ENCODE measurements around the gene CCDC167.

Gene CCDC167

DNA sequence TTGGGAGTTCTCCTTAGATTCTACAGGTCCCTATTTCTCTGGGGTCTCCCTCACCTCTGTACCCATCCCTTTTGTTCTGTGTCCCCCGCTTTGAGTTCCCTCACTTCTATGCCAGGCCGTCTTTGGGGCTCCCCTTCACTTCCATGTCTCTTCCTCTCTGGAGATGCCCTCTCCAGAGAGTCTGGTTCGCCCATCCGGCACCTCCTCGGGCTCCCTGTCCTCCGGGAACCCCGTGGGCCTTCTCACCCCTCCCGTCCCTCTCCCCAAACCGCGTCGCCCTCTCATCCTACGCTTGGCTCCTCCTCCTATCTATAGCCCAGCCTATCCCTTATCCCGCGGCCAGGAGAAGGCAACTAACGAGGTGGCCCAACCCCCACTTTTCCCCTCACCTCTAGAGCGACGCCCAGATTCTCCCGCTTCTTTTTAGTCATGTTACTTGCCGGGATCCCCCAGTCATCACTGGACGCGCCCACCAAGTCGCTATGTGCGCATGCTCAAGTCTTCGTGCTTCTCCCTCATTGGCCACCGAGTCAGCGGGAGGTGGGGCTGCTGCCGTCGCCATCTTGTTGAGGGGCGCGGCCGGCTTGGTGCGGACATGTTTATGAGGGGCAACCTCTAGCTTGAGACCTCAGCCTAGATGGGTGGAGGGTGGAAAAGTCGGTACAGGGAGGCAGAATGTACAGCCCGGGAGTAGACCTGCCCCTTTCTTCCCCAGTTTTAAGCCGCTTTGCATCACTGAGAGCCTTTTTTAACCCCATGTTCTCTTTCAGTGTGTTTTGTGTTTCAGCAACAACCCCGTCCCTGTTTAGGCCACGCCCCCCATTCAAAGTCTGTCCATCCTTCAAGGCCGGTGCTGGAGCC, at the start of gene CCDC167:
TSS of gene CCDC167 (minus strand) at position 461 of the 861 bp plus-strand sequence. CDS start at position 431, 30 bp downstream.
- peak within 1 kb of the TSS; percentile 72 to 77 for H3K4me3 ChIP-seq (replicated peaks in 1 of 2; ENCODE audit: low read depth in 2 of 2, low read length in 2 of 2)
- peak; percentile 97 to 98 for DNase-seq (ENCODE audit: low read depth in 2 of 2)
- TF ChIP-seq, protein P1, sequence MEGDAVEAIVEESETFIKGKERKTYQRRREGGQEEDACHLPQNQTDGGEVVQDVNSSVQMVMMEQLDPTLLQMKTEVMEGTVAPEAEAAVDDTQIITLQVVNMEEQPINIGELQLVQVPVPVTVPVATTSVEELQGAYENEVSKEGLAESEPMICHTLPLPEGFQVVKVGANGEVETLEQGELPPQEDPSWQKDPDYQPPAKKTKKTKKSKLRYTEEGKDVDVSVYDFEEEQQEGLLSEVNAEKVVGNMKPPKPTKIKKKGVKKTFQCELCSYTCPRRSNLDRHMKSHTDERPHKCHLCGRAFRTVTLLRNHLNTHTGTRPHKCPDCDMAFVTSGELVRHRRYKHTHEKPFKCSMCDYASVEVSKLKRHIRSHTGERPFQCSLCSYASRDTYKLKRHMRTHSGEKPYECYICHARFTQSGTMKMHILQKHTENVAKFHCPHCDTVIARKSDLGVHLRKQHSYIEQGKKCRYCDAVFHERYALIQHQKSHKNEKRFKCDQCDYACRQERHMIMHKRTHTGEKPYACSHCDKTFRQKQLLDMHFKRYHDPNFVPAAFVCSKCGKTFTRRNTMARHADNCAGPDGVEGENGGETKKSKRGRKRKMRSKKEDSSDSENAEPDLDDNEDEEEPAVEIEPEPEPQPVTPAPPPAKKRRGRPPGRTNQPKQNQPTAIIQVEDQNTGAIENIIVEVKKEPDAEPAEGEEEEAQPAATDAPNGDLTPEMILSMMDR (IDR thresholded peaks at IDR 0.05; ENCODE audit: low read depth, low read length): no peak

DNA sequence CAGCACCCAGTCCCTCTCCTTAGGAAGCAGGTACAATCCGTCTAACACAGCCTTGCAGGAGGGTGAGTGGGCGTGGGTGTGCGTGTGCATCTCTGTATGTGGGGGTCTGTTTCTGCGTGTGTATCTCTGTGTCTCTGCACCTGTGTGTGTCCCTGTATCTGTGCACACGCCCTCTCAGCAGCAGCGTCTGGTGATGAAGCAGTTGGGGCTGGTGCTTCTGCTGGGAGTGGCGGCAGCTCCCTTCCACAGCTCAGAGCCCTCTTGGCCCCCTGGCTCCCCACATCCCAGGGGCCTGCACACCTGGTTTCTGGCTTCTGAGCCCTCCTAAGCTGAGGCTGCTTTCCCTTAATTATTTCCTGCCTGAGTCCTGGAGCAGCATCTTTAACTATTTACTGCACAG, 49.5 kb upstream of the CCDC167 start:
- TF ChIP-seq, protein P1 (IDR thresholded peaks at IDR 0.05; ENCODE audit: low read depth, low read length): no peak
- no peak overlapping the region for H3K4me3 ChIP-seq (replicated peaks in 1 of 2; ENCODE audit: low read depth in 2 of 2, low read length in 2 of 2)
- no peak for DNase-seq (ENCODE audit: low read depth in 2 of 2)

DNA sequence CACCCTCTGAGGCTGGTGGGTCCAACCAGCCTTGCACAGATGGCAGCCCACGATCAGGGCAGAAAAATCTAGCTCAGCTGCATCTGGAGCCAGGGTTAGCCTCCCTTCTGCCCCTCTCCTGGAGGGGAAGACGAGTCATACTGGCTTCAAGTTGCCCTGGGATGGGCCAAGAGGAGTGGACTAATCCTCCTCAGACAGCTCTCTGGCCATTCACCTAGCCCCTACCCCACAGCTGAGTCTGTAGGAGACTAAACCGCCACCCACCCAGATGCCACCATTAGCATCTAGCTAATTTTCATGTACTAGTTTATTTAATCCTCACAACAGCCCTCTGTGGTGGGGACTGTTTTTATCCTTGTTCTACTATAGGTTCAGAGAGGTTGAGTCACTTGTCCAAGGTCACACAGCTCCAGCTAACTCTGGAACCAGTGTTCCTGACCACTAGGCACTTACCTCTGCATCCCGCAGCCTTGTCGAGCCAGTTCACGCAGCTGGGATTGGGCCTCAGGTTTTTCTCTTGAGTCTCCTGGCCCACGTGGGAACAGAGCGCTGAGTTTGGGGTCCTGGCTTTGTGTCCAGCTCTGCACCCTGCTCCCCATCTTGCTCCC, 48.5 kb upstream of the CCDC167 start:
- no peak for DNase-seq (ENCODE audit: low read depth in 2 of 2)
- no peak overlapping the region for H3K4me3 ChIP-seq (replicated peaks in 1 of 2; ENCODE audit: low read depth in 2 of 2, low read length in 2 of 2)
- TF ChIP-seq, protein P1 (IDR thresholded peaks at IDR 0.05; ENCODE audit: low read depth, low read length): no peak

DNA sequence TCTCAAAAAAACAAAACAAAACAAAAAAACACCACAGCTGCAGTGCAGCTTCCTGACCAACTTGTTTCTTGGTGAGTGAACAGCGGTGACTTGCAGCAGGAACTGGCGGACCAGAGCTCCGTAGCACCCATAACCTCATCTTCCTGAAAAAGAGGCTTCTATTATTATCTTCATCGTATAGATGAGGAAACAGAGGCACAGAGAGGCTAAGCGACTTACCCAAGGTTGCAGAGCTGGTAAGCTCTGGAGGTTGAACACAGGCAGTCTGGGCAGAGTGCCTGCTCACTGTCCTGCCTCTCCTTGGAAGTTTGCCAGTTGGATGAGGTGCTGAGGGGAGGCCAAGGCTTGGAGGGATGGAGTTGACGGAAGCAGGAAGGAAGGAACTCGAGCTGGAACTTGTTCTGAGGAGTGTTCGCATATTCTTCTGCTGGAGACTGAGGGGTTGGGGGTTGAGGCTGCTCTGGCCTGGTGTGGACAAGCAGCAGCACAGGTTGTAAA, 47.9 kb upstream of the CCDC167 start:
- peak; percentile 77 to 93 for DNase-seq (ENCODE audit: low read depth in 2 of 2)
- H3K4me3 ChIP-seq (replicated peaks in 1 of 2; ENCODE audit: low read depth in 2 of 2, low read length in 2 of 2): no peak overlapping the region
- TF ChIP-seq, protein P1 (IDR thresholded peaks at IDR 0.05; ENCODE audit: low read depth, low read length): no peak

DNA sequence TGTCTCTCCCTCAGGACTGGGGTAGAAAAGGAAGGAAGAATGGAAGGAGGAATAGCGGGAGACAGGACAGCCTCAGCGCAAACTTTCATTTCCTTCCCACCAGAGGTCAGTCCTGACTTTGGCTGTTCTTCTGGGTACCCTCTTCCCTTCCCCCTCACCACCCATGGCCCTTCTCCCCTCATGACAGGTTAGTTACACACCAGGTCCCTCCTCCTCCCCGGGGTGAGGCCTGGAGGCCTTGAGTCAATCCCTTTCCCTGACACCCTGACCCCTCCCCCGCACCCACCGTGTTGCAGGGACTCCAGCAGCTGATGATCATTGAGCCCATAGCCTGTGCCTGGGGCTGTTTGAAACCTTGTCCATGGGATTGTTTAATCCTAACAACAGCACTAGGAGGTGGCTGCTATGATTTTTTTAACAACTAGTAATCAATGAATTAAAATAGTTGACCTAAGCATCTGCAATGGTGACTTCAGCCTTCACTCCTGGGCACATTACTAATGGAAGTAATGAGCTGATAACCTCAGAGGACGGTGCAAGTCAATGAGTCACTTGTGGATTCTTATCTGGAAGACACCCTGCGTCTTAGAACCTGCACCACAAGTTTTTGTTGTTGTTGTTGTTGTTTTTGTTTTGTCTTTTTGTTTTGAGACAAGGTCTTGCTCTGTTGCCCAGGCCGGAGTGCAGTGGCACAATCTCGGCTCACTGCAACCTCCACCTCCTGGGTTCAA, 46.6 kb upstream of the CCDC167 start:
- no peak for DNase-seq (ENCODE audit: low read depth in 2 of 2)
- TF ChIP-seq, protein P1 (IDR thresholded peaks at IDR 0.05; ENCODE audit: low read depth, low read length): no peak

DNA sequence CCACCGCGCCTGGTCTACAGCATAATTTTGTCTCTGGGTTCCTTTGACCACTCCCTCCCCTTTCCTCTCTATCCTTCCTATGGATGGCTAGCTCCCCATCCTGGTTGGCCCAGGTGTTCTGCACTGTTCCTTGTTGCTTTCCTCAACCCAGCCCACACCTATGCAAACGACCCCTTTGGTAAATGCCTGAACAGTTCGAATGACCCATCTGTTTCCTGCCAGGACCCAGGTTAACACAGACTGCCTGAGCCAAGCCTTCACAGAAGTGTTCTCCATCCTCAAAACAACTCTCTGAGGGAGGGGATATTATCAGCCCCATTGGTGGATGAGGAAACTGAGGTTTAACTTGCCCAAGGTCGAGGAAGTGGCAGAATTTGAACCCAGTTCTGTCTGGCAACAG, 44.8 kb upstream of the CCDC167 start:
- DNase-seq (ENCODE audit: low read depth in 2 of 2): no peak
- no peak overlapping the region for H3K4me3 ChIP-seq (replicated peaks in 1 of 2; ENCODE audit: low read depth in 2 of 2, low read length in 2 of 2)
- TF ChIP-seq, protein P1 (IDR thresholded peaks at IDR 0.05; ENCODE audit: low read depth, low read length): no peak

More for the DNA sequence above, 46.6 kb upstream of the CCDC167 start:
- H3K4me3 ChIP-seq (replicated peaks in 1 of 2; ENCODE audit: low read depth in 2 of 2, low read length in 2 of 2): no peak overlapping the region

All from cardiac fibroblast (primary cell).